Muscle of arm (tissue), 14 donors: ENCODE results near the gene IL9. TPM values are rescaled to one million over a fixed set of nuclear protein-coding genes. Genes with fewer than 3 reads are reported as not detected.

Source experiments
- DNase-seq: peaks from one replicate; pipeline ENCODE4 v3.0.0-alpha.2; 2013
- long read RNA-seq, 11 donors: transcript quantifications; one replicate each; lab custom pipeline, GENCODE V29; 2026
- polyA plus RNA-seq, 12 donors: library from polyadenylated mRNA; unstranded; fragments of 120-200 nt; gene quantifications; one replicate each; pipeline ENCODE4 v1.2.1, GENCODE V29; 2013; ENCODE audit not compliant: insufficient read length in 12 of 12

IL9 gene
- not detected for polyA plus RNA-seq
- long read RNA-seq, donor 1: 0 reads
- long read RNA-seq, donor 2: 0 reads
- long read RNA-seq, donor 3: 0 reads
- long read RNA-seq, donor 4: 0 reads
- long read RNA-seq, donor 5: 0 reads
- long read RNA-seq, donor 6: 0 reads
- long read RNA-seq, donor 7: 0 reads
- long read RNA-seq, donor 8: 0 reads
- long read RNA-seq, donor 9: 0 reads
- long read RNA-seq, donor 10: 0 reads
- long read RNA-seq, donor 11: 0 reads

- no peak for DNase-seq
Observed at GRCh38 chr5:135895474-135896006, at the start of gene IL9. Gene IL9 (minus strand): TSS chr5:135895841. CDS start chr5:135895816, 25 bp downstream.

DNA sequence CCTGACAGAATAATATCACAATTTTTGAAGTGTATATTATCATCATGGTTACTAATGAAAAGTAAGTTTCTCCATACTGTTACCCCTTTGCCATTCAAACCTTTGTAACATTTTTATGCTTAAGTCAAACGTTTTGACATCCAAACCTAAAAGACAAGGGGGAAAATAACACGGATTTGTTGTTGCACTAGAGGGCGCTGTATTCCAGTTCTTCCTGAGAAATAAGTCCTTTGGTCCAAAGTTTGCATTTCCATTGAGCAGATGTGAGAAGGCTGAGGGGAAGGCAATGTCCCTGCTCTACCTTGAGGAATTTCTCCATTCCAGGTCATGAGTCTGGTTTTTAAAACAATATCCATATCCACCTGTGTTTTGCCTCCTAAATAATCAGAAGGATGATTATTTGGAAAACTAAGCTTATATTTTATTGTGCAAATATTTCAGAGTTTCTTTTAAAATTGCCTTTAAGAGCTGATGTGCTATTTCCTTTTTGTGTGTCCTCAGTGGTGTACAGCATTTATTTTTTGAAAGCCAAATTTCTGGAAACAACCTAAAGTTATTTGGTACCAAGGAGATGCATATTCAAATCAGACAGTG lies 49.4 kb upstream of the IL9 start:
- peak; percentile 84 for DNase-seq

DNA sequence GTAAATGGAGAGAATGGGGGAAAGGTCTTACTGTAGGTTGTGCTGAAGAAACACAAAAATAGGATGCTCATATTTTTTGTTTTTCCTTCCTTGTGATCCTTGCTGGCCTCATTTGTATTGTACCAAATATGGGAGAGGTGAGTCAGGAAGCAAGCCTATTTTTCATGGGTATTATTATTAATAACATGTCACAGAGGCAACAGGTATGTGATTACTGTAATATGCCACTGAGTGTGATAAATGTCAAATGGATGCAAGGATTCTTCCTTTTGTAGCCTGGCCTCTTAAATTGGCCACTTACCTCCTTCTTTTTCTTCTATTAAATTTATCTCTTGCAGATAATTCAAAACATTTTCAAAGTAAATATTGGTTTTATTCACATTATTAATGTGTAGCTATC lies 48.9 kb upstream of the IL9 start:
- no peak for DNase-seq

DNA sequence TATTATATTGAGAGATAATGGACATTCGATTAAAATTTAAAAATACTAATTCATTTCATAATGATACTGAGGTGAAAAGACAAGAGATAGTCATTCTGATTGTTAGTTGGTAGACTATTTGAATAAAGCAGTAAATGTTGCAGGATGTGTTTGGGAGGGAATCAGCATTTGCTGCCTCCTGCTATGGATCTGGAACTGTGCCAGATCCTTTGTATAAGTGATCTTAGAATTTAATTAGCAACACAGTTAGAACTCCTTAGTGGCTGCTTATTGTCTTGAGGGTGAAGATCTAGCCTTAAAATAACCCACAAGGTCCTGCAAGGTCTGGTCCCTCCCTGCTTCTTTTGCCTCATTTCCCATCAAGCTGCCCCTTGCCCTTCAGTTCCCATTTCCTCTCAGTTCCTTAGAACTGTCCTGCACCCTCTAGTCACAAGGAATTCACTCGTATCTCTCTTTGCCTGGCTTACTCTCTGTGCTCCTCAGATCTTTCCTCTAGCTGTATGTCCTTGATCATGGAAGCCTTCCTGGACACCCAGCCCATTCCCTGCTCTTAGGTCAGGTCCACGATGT lies 46.6 kb upstream of the IL9 start:
- no peak for DNase-seq

GRCh38 chr5:135941711-135942110 lies 46.1 kb upstream of the IL9 start:
- no peak for DNase-seq

GRCh38 chr5:135937245-135937911 lies 41.7 kb upstream of the IL9 start:
- no peak for DNase-seq

DNA sequence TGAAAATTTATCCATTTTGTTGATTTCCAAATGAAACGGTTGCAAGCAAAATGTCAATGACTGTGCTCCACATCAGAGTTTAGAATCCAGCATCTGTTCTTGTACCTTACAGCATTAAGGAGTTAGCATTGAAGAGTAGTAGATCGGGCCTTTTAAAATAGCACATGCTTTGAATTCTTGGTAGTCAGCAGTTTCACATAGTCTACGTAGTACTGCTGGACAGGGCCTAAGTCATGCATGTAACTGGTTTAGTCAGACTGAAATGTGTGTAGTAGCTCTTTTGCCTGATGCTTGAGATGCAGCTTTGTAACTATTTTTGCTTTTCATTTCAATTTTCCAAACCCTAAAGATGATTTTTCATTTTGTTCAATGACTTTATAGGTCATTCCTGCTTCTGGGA lies 39.3 kb upstream of the IL9 start:
- DNase-seq: no peak

DNA sequence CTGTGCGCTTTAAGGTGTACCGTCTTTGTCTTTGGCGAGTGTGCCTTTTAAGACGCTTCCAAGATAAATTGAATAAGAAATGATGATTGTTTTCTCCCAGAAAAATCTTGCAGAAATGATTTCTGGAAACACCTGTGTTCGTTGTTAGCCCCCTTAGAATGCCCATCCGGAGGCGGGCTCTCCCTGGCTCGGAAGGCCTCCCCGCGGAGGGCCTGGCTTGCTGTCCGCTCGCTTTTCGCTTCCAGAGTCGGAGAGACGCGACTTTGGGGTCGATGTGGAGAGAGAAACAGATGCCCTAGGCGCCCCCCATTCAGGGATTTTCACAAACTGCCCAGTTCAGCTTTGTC lies 35.3 kb upstream of the IL9 start:
- DNase-seq: no peak

GRCh38 chr5:135930029-135930948 lies 34.6 kb upstream of the IL9 start:
- DNase-seq: no peak

DNA sequence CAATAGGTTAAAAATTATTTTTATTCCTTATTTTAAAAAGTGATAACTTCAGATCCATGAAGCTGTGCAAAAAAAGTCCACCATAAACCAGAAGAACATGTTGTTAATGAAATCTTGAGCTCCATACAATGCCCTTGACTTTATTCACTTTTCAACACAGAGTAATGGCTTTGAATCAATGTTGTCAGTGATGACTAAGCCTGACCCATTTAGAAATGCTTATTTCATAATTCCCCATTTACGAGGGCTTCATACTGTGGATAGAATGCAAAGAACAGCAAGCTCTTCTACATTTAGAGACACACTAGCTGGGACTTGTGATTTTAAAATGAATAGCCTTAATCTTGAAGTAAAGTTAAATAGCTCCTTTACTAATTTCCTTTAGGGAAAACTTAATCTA lies 25.7 kb upstream of the IL9 start:
- DNase-seq: no peak

- DNase-seq: no peak
Observed at GRCh38 chr5:135920199-135920598, 24.6 kb upstream of the IL9 start.

GRCh38 chr5:135916638-135917263 lies 21.1 kb upstream of the IL9 start:
- no peak for DNase-seq

- no peak for DNase-seq
Observed at GRCh38 chr5:135915466-135916001, 19.9 kb upstream of the IL9 start.

DNA sequence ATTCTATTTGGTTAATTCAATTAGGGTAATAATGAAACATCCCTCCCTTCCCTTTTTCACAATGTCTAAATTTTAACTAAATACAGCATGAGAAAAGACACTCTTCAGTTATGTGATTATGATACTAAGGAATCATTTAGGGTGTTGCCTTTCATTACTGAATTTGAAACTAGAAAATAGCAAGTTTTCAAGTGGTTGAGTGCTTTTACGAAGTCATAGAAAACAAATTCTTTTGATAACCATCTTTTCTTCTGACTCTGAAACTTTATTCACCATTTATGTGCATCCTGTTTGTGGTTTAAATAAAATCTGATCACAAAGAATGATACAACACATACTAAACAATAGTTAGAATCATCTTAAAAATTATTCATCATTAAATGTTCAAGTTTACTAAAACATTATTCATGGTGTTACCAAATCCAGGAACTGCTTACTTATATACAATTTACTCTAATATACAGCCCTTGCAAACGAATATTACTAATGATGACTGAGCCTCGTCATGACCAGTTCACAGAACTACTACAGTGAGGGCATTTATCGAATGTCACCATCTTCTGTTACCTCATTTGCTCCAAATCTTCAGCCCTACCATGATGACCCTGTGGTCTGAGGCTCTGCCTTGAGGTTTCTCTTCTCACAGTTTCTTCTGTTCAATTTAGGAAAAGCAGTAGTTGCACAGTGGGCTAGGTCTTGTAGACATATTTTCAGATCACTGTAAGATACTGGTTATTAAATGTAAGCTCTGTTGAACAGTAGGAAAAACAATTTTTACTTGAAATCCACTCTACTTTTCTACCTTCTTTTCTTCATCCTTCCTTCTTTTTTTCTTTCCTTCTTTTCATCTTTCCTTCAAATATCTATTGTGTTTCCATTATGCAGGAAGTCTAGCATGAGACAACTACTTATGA lies 18.3 kb upstream of the IL9 start:
- DNase-seq: no peak

GRCh38 chr5:135905144-135905543 lies 9.5 kb upstream of the IL9 start:
- DNase-seq: no peak

DNA sequence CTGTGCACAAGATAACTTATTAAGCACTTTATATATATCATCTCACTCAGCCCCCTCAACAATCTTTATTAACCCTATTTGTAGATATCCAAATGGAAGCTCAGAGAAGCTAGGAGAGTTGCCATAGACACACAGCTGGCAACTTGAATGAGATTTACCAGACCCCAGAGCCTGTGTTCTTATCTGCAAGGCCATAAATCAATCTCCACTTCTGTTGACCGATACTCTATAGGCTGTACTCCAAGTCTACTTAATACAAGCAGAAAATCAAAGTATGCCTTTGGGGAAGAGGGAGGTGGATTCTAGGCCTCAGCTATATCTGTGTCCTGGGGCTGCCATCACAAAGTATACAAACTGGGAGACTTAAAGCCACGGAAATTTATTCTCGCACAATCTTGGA lies 6.0 kb upstream of the IL9 start:
- no peak for DNase-seq

- DNase-seq: no peak
Observed at GRCh38 chr5:135900276-135900675, 4.6 kb upstream of the IL9 start.

GRCh38 chr5:135898651-135899050 lies 3.0 kb upstream of the IL9 start:
- DNase-seq: no peak

GRCh38 chr5:135894789-135895188 lies 852 bp downstream of the IL9 start:
- no peak for DNase-seq

DNA sequence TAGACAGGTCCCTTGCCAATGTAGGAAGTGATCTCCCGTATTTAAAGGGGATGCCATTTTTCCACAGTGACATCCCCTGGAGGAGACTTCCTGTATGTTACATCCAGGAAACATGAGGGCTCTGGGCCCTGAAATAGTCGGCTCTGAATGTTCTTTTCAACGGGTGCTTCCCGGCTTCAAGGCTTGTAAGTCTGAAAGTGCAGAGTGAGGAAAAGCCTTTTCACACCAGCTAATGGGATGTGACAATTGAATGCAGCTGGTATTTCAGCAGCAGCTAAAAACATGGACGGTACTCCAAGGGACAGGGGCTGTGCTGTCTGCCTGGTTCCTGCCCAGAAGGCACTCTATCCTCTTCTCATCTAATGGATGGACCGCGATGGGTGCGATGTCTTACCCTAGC lies 1.4 kb downstream of the IL9 start:
- DNase-seq: no peak
